WI38 (cell line): ENCODE measurements around the gene UFC1.

Source experiments
- H3K4me3 ChIP-seq: 2 replicates; pipeline ENCODE4 v1.5.1; 2011; ENCODE audit warnings: low read depth, mild to moderate bottlenecking, control low read depth, low read length
- CTCF ChIP-seq: IDR thresholded peaks from 2 replicates; pipeline ENCODE4 v1.5.1; 2012; ENCODE audit warnings: low read depth, mild to moderate bottlenecking, control low read depth, low read length

The UFC1 gene

GRCh38 chr1:161138431-161138830 is 15.3 kb upstream of the UFC1 start:
- no peak overlapping the region for H3K4me3 ChIP-seq
- no peak for TF ChIP-seq CTCF

- no peak overlapping the region for H3K4me3 ChIP-seq
- peak; percentile 30; the same call in 1 of the 2 replicates for TF ChIP-seq CTCF
These were observed 14.0 kb upstream of the UFC1 start for GRCh38 chr1:161139766-161140165.

- TF ChIP-seq CTCF: no peak
These were observed 12.9 kb upstream of the UFC1 start for GRCh38 chr1:161140755-161141400.

GRCh38 chr1:161145832-161146231 is 7.9 kb upstream of the UFC1 start:
- TF ChIP-seq CTCF: no peak
- H3K4me3 ChIP-seq: no peak overlapping the region

More at GRCh38 chr1:161140755-161141400, 12.9 kb upstream of the UFC1 start:
- no peak overlapping the region for H3K4me3 ChIP-seq

- H3K4me3 ChIP-seq: peak overlapping the region; percentile 84
- no peak for TF ChIP-seq CTCF
These were observed 602 bp upstream of the UFC1 start for GRCh38 chr1:161153176-161153575.

GRCh38 chr1:161157867-161158266 is 4.1 kb downstream of the UFC1 start:
- H3K4me3 ChIP-seq: no peak overlapping the region
- TF ChIP-seq CTCF: no peak

GRCh38 chr1:161158316-161159010 is 4.7 kb downstream of the UFC1 start:
- no peak for TF ChIP-seq CTCF
- H3K4me3 ChIP-seq: peak overlapping the region; percentile 85; the same call in 1 of the 2 replicates
